Measurements from ENCODE around the gene MRAP2.

- TF ChIP-seq CTCF (IDR thresholded peaks at IDR 0.05) (no peak), POLR2AphosphoS5 (IDR thresholded peaks at IDR 0.05; ENCODE audit: low read depth, low read length) (no peak), TCF7L2 (IDR thresholded peaks at IDR 0.05; ENCODE audit: low read depth, low read length) (no peak)
- TF ChIP-seq, protein P1, sequence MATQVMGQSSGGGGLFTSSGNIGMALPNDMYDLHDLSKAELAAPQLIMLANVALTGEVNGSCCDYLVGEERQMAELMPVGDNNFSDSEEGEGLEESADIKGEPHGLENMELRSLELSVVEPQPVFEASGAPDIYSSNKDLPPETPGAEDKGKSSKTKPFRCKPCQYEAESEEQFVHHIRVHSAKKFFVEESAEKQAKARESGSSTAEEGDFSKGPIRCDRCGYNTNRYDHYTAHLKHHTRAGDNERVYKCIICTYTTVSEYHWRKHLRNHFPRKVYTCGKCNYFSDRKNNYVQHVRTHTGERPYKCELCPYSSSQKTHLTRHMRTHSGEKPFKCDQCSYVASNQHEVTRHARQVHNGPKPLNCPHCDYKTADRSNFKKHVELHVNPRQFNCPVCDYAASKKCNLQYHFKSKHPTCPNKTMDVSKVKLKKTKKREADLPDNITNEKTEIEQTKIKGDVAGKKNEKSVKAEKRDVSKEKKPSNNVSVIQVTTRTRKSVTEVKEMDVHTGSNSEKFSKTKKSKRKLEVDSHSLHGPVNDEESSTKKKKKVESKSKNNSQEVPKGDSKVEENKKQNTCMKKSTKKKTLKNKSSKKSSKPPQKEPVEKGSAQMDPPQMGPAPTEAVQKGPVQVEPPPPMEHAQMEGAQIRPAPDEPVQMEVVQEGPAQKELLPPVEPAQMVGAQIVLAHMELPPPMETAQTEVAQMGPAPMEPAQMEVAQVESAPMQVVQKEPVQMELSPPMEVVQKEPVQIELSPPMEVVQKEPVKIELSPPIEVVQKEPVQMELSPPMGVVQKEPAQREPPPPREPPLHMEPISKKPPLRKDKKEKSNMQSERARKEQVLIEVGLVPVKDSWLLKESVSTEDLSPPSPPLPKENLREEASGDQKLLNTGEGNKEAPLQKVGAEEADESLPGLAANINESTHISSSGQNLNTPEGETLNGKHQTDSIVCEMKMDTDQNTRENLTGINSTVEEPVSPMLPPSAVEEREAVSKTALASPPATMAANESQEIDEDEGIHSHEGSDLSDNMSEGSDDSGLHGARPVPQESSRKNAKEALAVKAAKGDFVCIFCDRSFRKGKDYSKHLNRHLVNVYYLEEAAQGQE (IDR thresholded peaks at IDR 0.05; ENCODE audit: insufficient read depth in 1 of 2, low read depth in 2 of 2, low read length in 1 of 2): no peak
Observed at GRCh38 chr6:84016029-84016428, 17.5 kb upstream of the MRAP2 start.
